Lower leg skin (tissue), 3 donors: ENCODE measurements around the gene WWOX.

Experiments
- CTCF ChIP-seq, 3 donors: fragments of 450-650 bp; IDR thresholded peaks; one replicate each; pipeline ENCODE4 v1.5.1; 2016; ENCODE audit warnings: antibody characterized with exemption in 3 of 3, mild to moderate bottlenecking in 3 of 3, moderate library complexity in 2 of 3
- POLR2A ChIP-seq, 2 donors: fragments of 450-650 bp; IDR thresholded peaks; one replicate each; pipeline ENCODE4 v1.6.1; 2016 to 2017; ENCODE audit warnings: antibody characterized with exemption in 2 of 2, mild to moderate bottlenecking in 1 of 2, moderate library complexity in 1 of 2

DNA sequence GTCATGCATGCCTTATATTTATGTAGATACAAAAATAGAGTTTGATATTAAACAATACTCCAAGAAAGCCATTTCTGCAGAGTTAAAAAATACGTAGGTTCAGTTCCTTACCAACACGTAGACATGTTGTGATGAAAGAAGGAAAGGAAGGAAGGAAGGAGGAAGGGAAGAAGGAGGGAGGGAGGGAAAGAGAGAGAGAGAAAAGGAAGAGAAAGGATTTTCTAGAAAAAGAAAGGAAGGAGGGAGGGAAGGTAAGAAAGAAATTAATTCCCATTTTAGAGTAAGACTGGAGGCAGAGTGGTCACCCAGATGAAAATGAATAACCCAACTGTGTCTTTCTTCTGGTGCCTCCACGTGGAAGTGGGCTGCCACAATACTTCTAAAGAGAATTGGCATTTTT, 652.1 kb downstream of the WWOX start:
- TF ChIP-seq CTCF (IDR thresholded peaks at IDR 0.05): no peak
- TF ChIP-seq POLR2A (IDR thresholded peaks at IDR 0.05): no peak
